Prostate gland (tissue), 2 donors: Measurements from ENCODE around the gene DUSP21. TPM values are rescaled to one million over a fixed set of nuclear protein-coding genes. Genes with fewer than 3 reads are reported as not detected.

Source experiments
- DNase-seq: peaks from one replicate; pipeline ENCODE4 v3.0.0-alpha.2; 2019; ENCODE audit warnings: low spot score
- H3K27ac ChIP-seq, 2 donors: fragments of 200-600 bp; sonication (generic); 2 replicates each; pipeline ENCODE4 v1.5.1; 2017 to 2019
- H3K27me3 ChIP-seq: fragments of 200-600 bp; sonication (generic); replicated peaks from 2 replicates; pipeline ENCODE4 v1.5.1; 2019; ENCODE audit not compliant: insufficient read depth
- H3K36me3 ChIP-seq, 2 donors: fragments of 200-600 bp; sonication (generic); 1 replicate in 1 of 2; 2 replicates in 1 of 2; pipeline versions ENCODE4 v1.5.1 to v1.8.1; 2017 to 2019
- H3K4me1 ChIP-seq: fragments of 200-600 bp; sonication (generic); replicated peaks from 2 replicates; pipeline ENCODE4 v1.5.1; 2019
- H3K4me3 ChIP-seq, 2 donors: fragments of 200-600 bp; sonication (generic); 2 replicates each; pipeline ENCODE4 v1.5.1; 2017 to 2019
- H3K9me3 ChIP-seq: fragments of 200-600 bp; sonication (generic); 2 replicates; pipeline ENCODE4 v1.5.1; 2017
- CTCF ChIP-seq, 4 experiments: fragments of 200-600 bp in 2 of 4; fragments of 450-650 bp in 2 of 4; sonication (generic) in 2 of 4; IDR thresholded peaks; 1 replicate in 3 of 4; 2 replicates in 1 of 4; pipeline ENCODE4 v1.5.1; 2016 to 2019; ENCODE audit warnings: antibody characterized with exemption in 4 of 4, mild to moderate bottlenecking in 2 of 4, moderate library complexity in 2 of 4
- POLR2A ChIP-seq: fragments of 450-650 bp; IDR thresholded peaks from one replicate; pipeline ENCODE4 v1.6.1; 2016; ENCODE audit warnings: antibody characterized with exemption, mild to moderate bottlenecking
- POLR2AphosphoS5 ChIP-seq: sonication (generic); formaldehyde crosslinking; IDR thresholded peaks from one replicate; pipeline ENCODE4 v1.6.1; 2017; ENCODE audit warnings: antibody characterized with exemption
- WGBS: methylation state at CpG from one replicate; pipeline ENCODE4 v1.1.5; 2018; 5-methylcytosine and 5-hydroxymethylcytosine counted together
- intact Hi-C: fragments of 100-400 bp; cut with DNase I; formaldehyde crosslinking; loops from one replicate; pipeline ENCODE4 v1.14.2; 2022
- total RNA-seq, 2 donors: library from RNA; depleted of rRNA; stranded (reverse); fragments of >200 nt; gene quantifications; one replicate each; pipeline ENCODE4 v1.1.0, GENCODE V29; 2016

Gene DUSP21
- 1 to 10 TPM in 1 of 2 donors, not detected in 1; 5.1 TPM for total RNA-seq

GRCh38 chrX:44843753-44844152, at the start of gene DUSP21:
Gene DUSP21 (plus strand): TSS chrX:44844021. CDS start chrX:44844133, 112 bp downstream.
- DNase-seq, result no peak
- Histone ChIP-seq H3K4me1 (no peaks in the 10 kb centered on the region), H3K27me3 (no peaks in the 10 kb centered on the region), H3K4me3 (no peak within 1 kb of the TSS), H3K9me3 (no peaks in the 10 kb centered on the region), H3K27ac (no peak within 1 kb of the TSS), H3K36me3 (no peaks in the 10 kb centered on the region)
- 85% methylated on average over 14 of the region's 16 CpGs for WGBS
- intact Hi-C loops, result no loop called here
- TF ChIP-seq POLR2AphosphoS5 (no peak), POLR2A (no peak), CTCF (IDR thresholded peaks at IDR 0.05) (no peak)

- WGBS, result 65% methylated on average over 3 of the region's 3 CpGs
- no peaks in the 10 kb centered on the region for H3K4me1 ChIP-seq
- no peaks in the 10 kb centered on the region for H3K36me3 ChIP-seq
- no peaks in the 10 kb centered on the region for H3K27me3 ChIP-seq
- no peak overlapping the region for H3K27ac ChIP-seq
- TF ChIP-seq CTCF (IDR thresholded peaks at IDR 0.05), result no peak
- TF ChIP-seq POLR2A, result no peak
- no peak for TF ChIP-seq POLR2AphosphoS5
- no peaks in the 10 kb centered on the region for H3K9me3 ChIP-seq
- intact Hi-C loops, result no loop called here
- no peak overlapping the region for H3K4me3 ChIP-seq
- DNase-seq, result no peak
Measured at GRCh38 chrX:44795945-44796450, 47.8 kb upstream of the DUSP21 start.

- Histone ChIP-seq H3K4me3 (no peak overlapping the region), H3K9me3 (no peaks in the 10 kb centered on the region), H3K27ac (no peak overlapping the region), H3K27me3 (no peaks in the 10 kb centered on the region), H3K4me1 (no peaks in the 10 kb centered on the region), H3K36me3 (no peaks in the 10 kb centered on the region)
- intact Hi-C loops, result no loop called here
- 77% methylated on average over 2 of the region's 2 CpGs for WGBS
- TF ChIP-seq CTCF (IDR thresholded peaks at IDR 0.05), result no peak
- no peak for DNase-seq
Measured at GRCh38 chrX:44802613-44803012, 41.2 kb upstream of the DUSP21 start.

GRCh38 chrX:44815681-44816080, 28.1 kb upstream of the DUSP21 start:
- Histone ChIP-seq H3K4me3 (no peak overlapping the region), H3K27ac (no peak overlapping the region), H3K4me1 (no peaks in the 10 kb centered on the region), H3K9me3 (no peaks in the 10 kb centered on the region), H3K27me3 (no peaks in the 10 kb centered on the region), H3K36me3 (no peaks in the 10 kb centered on the region)
- no peak for TF ChIP-seq CTCF (IDR thresholded peaks at IDR 0.05)
- TF ChIP-seq POLR2AphosphoS5, result no peak
- TF ChIP-seq POLR2A, result no peak
- DNase-seq, result no peak
- intact Hi-C loops, result no loop called here

- intact Hi-C loops, result no loop called here
- TF ChIP-seq CTCF (IDR thresholded peaks at IDR 0.05) (no peak), POLR2A (no peak), POLR2AphosphoS5 (no peak)
- Histone ChIP-seq H3K27ac (no peak overlapping the region), H3K27me3 (no peaks in the 10 kb centered on the region), H3K4me1 (no peaks in the 10 kb centered on the region), H3K36me3 (no peaks in the 10 kb centered on the region), H3K9me3 (no peaks in the 10 kb centered on the region), H3K4me3 (no peak overlapping the region)
- DNase-seq, result no peak
- 100% methylated on average over 2 of the region's 2 CpGs for WGBS
Measured at GRCh38 chrX:44816367-44816766, 27.5 kb upstream of the DUSP21 start.
